NCI-H1092 (cell line): ENCODE data around the gene CREBBP.

Experiments used
- DNase-seq: peaks from one replicate; lab custom pipeline; 2025; lab: John Stamatoyannopoulos, UW

The CREBBP gene

DNA sequence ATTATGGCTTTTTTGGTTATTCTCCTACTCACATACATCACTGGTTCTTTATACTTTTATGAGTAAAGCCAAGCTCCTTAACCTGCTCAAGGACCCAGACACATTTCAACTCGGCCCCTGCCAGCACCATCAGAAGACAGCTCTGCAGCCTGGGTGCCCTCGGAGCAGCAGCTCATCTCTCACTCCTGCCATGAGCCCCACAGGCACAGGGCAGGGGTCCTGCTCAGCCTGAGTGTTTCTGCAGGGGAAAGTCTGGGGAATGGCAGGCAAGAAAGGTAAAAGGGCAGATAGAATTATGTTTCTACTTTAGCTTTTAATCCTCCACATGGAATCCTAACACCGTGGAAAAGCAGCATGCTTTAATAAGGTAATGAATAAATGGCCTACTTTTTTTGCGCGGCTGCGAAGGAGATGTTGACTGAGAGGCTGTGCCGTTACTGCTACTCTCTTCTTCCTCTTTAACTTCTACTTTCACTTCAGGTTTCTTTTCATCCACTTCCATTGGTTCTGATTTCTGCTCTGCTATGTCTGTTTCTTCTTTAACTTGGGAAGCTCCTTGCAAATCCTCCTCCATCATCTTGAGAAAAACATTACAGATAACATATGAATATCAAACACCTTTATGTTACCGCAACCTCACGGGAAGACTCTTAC lies 113.1 kb downstream of the CREBBP start:
- no peak for DNase-seq

DNA sequence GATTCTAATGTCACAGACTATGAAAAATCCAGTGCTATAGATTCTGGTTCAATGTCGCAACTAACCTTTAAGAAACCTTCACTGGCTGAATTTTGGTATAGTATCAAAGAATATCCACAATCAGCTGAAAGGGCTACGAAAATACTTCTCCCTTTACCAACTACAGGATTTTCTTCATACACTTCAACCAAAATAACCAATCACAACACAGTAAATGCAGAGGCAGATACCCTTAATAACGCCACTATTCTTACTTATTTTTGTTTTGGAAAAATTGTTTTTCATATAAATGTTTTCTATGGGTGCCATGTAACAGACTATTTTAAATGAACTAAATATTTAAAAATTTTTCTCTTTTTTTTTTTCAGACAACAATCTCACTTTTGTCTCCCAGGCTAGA lies 114.3 kb downstream of the CREBBP start:
- DNase-seq: no peak

DNA sequence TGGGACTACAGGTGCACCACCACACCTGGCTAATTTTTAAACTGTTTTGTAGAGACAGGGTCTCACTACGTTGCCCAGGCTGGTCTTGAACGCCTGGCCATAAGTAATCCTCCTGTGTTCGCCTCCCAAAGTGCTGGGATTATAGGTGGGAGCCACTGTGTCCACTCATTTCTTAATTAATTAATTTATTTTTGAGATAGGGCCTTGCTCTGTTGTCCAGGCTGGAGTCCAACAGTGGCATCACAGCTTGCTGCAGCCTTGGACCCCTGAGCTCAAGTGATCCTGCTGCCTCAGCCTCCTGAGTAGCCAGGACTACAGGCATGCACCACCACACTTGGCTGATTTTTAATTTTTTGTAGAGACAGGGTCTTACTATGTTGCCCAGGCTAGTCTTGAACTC lies 116.1 kb downstream of the CREBBP start:
- DNase-seq: no peak

DNA sequence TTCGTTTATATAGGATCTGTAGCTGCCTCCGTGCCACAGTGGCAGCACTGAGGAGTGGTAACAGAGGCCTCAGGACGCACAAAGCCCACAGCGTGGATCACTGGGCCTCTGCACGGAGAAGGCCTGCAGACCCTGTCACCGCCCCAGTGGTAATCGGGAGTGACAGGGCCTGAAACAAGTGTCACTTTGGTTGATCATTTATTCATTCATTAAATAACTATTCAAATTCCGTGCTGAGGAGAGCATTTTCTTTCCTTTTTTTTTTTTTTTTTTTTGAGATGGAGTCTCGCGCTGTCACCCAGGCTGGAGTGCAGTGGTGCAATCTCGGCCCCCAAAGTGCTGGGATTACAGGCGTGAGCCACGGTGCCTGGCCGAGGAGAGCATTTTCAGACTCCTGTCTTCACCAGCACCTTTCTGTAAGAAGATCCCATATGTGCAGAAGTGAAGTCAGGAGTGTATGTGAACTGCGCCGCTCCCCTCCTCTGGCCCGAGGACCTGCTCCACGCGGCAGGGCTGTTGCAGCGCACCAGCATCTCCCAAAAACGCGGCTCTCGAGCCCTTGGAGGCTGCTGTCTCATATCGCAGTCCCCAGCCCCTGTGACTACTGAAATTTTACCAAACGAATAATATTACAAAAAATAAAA lies 118.3 kb downstream of the CREBBP start:
- no peak for DNase-seq

DNA sequence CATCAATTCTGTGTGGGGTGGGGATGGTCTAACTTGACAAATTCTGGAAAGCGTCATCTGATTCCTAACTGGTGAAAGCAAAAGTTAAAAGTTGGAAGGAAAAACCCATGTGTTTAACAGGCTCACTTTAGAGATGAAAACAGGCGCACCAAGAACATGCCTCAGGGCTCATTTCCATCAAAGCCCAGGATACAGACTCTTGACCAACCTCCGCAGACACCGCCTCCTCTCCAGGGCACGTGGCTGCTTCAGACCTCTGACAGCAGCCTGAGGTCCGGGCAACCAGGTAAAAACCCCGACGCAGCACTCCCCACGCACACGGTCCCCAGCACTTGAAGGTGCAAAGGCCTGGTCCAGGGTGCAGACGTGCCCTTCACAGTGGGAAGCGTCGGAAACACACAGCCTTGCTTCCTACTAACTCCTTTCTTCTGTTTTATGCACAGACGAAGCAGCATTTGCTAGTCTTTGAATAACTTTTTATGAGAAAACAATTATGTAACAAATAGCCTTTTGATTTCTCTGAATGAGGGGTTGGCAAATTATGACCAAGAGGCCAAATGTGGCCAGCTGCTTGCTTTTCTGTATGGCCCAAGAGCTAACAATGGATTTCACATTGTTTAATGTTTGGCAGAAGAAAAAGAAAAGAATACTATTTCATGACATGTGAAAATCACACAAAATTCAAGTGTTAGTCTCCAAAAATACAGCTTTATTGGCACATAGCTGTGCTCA lies 119.0 kb downstream of the CREBBP start:
- no peak for DNase-seq

DNA sequence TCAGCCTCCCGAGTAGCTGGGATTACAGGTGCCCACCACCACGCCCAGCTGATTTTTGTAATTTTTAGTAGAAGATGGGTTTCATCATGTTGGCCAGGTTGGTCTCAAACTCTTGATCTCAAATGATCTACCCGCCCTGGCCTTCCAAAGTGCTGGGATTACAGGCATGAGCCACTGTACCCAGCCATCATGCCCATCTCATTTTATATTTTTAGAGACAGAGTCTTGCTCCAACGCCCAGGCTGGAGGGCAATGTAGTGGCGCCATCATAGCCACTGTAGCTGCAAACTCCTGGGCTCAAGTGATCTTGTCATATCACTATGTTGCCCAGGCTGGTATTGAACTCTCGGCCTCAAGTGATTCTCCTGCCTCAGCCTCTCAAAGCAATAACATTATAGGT lies 120.0 kb downstream of the CREBBP start:
- DNase-seq: no peak

DNA sequence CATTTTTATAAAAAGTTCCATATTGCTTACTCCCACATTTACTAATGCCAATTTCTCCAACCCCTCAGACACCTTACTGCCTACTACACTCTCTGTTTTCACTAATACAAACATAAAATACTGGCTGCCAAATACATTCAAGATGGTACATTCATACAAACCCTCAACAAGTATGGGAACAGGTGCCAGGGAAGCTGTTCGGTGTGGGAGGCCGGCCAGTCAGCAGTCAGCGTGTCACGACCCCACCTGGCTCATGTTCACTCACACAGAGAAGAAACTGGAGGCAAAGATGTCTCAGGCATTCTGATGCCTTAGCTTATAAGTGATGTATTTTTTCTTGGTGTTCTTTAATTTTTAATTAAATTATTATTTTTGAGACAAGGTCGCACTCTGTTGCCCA lies 120.8 kb downstream of the CREBBP start:
- no peak for DNase-seq

DNA sequence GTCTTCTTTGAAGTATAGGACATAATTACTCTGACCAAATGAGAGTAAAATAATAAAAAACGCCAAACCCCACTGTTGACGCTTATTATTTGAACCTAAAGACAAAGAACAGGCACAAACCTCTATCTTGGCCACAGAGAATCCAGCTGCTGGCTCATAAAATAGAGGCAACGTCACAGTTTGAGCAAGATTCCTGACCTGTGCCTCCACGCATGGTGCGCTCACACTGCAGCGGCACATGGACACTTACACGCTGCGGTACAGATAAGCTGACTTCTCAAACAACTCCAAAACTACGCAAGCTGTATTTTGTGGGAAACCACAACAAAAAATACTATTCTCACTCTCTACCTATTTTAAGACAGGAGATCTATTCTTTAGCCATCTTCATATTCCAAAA lies 124.4 kb downstream of the CREBBP start:
- no peak for DNase-seq

DNA sequence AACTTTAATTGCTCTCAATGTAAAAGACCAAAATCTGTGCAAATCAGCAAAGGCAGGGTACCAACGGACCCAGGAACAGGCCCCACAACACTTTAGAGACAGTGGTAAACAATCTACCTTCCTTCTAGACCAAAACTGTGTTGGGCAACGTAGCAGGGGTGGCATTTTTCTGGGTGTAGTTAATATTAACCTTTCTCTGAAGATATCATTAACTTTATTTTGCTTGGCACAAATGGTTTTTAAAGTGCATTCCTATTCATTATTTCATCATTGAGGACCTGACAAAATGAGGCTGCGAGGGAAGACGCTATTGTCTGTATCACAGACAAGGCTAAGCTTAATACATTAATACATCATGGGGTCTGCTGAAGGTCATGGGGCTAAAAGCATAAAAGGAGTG lies 125.3 kb downstream of the CREBBP start:
- DNase-seq: no peak

DNA sequence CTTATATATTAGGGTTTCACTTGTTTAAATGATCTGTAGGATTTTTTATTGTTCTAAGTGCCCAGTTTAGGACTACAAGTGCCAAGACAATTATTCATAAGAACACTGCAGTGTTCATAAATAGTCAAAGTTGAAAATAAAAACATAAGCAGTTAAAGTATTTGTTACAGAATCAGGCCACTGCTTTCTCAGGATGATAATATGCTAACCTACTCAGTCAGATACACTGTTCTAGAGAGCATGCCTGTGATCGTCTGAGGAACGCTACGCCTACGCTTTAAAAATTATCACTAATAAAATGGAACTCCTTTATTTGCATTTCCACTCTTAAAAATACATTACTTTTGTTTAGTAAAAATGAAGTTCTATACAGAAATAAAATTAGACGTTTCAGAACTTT lies 125.7 kb downstream of the CREBBP start:
- no peak for DNase-seq

DNA sequence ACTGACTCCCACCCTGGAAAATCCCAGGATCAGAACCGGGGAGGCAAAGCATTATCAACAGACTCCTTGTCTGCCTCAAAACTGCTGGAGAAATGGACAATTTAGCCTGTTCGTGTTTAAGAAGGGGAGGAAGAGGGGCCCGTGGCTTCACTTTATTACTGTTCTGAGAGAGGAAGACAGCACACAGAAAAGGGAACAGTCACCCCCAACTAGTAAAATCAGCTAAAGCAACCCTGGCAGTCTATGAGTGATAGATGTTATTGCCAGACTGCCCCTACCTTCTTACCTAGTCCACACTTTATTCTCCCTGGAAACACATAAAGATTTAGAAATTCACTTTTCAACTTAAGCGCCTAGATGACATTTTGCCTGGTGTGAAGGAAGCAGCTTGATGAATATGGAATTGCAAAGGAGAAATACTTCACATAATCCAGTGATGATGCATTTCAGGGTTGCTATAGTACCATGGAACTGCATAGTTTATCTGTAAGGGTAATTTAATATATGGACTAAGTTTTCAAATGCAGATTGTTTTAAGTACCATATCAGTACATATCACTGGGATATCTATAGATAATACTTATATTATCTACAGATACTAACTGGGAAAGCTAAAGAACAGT lies 126.3 kb downstream of the CREBBP start:
- DNase-seq: no peak

DNA sequence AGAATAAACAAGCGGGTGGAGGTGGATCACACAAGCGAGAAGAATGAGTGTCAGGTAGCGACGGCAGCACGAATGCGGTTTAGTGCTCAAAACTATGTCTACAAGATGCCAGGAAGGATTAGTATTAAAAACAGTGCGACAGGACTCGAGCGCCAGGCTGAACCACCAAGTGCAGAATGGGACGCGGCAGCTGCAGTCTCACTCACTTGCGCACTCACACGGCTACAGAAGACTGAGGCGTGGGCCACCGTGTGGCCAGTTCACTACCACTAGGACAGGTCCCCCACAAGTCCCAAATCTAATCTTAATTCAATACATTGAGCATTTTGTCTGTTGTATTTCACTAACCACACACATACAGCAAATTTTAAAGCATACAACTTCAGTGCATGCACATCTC lies 127.5 kb downstream of the CREBBP start:
- no peak for DNase-seq

DNA sequence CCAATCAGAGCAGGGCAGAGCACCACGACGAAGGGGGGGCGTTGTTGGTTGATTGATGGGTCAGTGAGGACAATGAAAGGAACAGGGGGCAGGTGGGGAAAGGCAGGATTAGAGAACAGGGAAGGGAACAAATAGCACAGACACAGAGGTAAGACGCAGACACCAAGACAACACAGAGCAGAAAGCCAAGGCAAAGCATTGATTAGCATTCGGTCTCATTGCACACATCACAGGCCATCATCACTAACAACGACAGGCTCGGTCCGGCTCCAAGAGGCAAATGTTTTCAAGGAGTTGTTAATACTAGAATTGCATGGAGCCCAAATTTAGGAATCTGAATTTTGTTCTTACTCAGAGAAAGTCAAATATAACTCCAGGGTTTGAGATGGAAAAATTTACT lies 128.6 kb downstream of the CREBBP start:
- no peak for DNase-seq

DNA sequence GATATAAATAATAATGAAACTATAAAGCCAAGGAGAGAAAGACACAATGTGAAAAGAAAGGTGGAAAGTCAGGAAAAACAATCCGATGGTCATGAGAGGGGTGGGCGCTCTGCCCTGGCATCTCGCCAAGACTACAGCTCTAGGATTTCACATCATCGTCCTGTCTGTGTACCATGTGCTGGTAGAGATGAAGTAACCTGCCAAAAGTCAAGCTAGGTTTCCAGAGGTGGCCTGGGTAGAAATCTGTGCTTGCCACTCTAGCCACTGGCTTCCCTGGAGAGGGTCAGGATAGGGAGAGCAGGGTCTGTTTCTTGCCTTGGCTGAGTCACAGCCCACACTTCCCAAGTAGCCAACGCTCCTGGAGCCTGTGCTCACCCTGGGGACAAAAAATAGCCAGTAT lies 132.2 kb downstream of the CREBBP start:
- DNase-seq: no peak

DNA sequence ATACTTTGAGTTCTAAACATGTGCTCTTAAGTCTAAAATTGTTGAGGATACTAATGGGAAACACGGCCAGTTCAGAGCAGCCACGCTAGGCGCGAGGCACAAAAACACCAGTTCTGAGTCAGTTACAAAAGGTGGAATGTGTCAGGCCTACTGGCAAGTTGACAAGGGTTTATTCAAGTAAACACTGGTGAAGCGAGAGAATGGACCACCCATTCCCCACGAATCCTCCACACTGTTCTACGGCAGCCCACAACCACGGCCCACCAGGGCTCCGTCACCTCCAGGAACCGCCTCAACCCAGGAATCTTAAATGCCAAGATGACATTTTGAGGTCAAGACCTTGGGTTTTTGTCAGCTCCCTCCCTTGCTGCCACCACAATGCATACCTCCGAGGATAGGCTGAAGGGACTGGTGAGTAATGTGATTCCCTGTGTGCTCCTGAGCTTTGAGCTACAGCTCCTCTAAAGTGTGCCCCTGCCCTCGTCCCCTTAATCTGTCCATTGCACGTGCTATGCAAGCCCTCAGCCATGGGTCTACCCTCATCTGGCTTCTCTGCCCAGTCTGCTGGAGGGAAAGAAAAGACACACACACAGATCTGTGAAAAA lies 134.7 kb downstream of the CREBBP start:
- no peak for DNase-seq

DNA sequence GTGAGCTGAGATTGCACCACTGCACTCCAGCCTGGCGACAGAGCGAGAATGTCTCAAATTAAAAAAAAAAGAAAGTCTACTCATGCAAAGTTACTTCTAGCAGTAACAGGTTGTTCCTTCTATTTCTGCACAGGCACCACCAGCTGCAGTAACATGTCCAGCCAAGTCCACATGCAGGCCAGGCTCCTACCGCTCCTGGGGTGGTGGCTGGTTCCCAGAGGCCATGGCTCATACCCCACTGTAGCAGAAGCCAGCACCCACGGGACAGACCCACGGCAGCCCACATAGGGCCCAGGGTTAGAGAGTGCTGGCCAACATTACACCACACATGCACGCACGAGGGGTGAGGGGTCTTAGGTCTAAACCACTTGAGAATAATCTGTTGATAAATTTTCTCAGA lies 136.5 kb downstream of the CREBBP start:
- no peak for DNase-seq

DNA sequence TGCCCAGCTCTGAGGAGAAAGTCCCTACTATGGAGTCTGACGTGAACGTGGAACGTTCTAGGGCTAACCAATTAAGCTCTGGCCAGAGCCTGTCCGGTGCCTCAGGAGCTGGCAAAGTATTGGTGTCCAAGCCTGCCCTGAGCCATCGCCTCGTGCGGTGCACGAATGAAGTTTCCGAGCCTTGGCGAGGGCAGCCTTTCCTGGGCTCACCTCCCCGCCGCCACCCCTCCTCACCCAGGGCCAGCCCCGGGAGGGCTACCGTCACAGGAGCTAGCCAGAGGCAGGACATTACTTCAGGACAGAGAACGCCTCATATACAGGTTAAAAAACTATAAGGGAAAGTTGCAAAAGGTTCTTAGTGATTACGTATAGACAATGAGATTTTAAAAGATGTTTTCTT lies 139.6 kb downstream of the CREBBP start:
- no peak for DNase-seq

DNA sequence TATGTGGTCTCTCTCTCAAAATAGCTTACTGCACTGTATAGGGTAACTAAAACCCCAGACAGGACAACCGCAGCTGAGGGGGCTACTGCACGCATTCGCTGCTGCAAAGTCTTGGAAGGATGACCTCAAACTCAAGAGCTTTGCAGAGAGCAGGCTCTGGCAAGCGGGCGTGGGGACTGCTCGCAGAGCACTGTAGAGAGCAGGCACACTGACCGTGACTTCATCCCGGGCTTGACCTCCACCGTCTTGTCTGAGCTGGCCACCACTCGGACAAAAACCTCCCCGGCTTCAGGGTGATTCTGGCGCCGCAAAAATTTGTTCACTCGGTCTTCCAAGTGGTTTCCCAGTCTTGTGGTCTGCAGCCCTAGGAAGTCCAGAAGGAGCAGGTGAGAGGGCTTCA lies 140.3 kb downstream of the CREBBP start:
- no peak for DNase-seq

DNA sequence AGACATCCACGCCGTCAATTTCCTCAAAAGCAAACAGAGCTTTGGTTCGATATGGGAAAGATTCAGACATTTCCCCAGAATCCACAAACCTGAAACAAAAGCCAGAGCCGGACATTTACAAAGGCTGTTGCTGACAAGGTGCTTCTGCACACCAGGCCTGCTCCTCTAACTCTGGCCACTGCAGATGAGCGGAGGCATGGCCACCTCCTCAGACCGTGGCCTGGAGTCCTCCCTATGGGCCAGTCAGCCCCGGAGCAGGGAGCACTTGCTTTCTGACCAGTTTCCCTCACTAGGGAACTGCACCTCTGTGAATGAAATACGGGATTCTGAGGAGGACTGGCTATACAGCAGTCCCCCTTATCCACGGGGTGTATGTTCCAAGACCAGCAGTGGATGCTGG lies 140.9 kb downstream of the CREBBP start:
- no peak for DNase-seq

DNA sequence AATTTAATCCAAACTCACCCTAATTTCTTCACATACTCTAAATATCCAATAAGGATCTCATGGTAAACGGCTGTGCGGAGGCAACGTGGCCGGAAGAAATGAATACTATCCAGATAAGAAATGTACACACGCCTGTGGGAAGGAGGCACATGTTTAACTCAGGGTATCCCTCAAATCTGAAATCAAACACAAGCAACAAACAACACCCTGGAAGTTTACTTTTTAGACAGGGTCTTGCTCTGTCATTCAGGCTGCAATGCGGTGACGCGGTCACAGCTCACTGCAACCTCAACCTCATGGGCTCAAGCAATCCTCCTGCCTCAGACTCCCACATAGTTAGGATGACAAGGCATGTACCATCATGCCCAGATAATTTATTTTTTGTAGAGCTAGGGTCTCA lies 142.0 kb downstream of the CREBBP start:
- DNase-seq: no peak

DNA sequence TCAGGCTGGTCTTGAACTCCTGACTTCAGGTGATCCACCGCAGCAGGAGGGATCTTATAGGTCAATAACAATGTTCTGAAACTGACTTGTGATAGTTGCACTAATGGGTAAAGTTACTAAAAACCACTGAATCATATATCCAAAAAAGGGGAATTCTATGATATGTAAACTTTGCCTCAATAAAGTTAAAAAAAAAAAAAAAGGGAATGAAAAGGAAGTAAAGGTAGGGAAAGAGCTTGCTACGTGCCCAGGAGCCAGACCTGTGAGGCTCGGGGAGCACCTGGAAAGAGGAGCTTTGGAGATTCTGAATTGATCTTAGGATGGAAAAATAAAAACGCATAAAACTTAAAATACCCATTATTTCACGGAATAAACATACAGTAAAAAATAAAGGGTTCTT lies 142.4 kb downstream of the CREBBP start:
- DNase-seq: no peak

DNA sequence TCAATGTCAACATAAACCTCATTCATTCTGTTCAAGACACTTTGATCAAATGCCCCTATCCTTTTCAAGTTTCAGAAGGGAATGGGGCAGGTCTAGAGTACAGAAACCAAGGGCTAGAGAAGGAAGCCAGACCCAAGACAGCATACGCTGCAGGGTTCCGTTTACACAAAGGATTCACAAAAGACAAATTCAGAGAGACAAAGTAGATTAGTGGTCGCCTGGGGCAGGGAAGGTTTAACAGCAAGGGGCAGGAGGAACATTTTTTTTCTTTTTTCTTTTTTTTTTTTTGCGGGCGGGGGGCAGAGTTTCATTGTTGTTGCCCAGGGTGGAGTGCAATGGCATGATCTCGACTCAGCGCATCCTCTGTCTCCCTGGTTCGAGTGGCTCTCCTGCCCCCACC lies 143.3 kb downstream of the CREBBP start:
- no peak for DNase-seq

DNA sequence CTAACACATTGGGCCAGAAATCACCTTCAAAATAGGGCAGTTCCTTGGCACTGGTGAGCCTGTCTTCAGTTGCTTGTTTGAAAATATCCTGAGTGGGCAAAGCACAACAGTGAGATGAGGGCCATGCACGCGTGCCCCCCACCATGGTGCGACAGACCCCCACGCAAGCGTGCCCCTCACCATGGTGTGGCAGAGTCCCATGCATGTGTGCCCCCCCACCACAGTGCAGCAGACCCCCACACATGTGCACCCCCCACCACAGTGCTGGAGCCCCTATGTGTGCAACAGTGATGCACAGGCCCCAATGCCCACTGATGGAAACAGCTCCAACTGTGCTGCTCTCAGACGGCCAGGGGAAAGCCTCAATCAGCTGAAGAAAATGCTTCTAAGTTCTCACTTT lies 144.4 kb downstream of the CREBBP start:
- no peak for DNase-seq
